Iris pigment epithelial cell (primary cell): ENCODE measurements around the gene ST3GAL5.
"Not testable (repeated sequence)": the region's sequence is repeated elsewhere in the genome, so short reads cannot be mapped to it uniquely, and the experiment has no call there.

Experiments
- DNase-seq: peaks from one replicate; pipeline ENCODE4 v3.0.0-alpha.2; 2011; ENCODE audit warnings: low read depth

Gene ST3GAL5

GRCh38 chr2:85834466-85834865, 54.3 kb downstream of the ST3GAL5 start:
- DNase-seq: peak; percentile 10

- no peak for DNase-seq
Measured at GRCh38 chr2:85831735-85832134, 57.1 kb downstream of the ST3GAL5 start.

DNA sequence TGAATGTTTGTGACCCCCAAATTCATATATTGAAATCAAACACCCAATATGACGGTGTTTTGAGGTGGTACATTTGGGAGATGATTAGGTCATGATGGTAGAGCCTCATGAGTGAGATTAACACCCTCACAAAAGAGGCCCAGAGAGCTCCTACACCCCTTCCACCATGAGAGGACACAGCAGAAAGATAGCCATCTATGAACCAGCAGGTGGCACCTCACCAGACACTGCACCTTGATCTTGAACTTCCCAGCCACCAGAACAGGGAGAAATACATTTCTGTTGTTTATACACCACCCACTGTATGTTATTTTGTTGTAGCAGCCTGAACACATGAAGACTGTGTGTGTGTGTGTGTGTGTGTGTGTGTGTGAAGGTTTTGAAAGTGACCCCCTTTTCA, 58.1 kb downstream of the ST3GAL5 start:
- DNase-seq: no peak

DNA sequence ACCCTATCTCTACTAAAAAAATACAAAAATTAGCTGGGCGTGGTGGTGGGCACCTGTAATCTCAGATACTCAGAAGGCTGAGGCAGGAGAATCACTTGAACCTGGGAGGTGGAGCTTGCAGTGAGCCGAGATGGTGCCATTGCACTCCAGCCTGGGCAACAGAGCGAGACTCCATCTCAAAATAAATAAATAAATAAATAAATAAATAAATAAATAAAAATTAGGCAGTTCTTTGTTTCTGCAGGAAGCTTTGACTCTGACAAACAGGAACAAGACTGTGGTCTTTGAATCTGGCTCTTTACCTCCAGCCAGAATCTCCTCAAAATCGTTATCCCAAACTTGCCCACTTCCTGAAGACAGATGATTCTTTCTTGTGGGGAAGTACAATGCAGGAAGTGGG, 59.4 kb downstream of the ST3GAL5 start:
- not testable (repeated sequence) for DNase-seq

- no peak for DNase-seq
Measured at GRCh38 chr2:85828725-85829124, 60.1 kb downstream of the ST3GAL5 start.

DNA sequence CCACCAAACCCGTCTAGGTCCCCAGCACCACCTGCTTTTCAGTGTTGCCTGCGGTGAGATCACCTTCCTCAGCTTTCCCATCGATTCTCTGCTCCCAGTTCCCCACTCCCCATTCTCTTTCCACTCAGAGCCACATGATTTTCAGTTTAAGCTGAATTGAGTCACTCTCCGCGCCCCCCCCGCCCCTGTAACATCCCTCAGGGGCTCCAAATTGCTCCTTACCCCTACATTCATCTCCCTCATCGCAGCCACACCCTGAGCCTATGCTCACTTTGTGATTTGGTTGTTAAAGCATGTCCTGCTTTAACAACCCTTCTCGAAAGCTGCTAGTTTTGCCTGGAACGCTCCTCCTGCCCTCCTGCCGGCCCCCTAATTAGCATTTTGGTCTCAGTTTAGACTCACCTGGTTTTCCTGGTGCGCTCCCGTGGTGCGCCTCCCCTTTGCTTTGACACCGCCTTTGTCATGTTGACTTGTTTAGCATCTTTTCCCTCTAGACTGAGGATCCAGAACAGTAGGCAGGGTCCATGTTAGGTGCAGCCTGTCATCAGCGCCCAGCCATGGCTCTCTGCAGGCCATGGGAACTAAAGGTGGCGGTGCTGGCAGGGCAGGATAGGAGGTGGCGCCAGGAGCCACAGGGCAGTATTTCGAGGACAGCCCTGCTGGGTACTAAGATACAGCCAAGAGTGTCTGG, 60.8 kb downstream of the ST3GAL5 start:
- no peak for DNase-seq

DNA sequence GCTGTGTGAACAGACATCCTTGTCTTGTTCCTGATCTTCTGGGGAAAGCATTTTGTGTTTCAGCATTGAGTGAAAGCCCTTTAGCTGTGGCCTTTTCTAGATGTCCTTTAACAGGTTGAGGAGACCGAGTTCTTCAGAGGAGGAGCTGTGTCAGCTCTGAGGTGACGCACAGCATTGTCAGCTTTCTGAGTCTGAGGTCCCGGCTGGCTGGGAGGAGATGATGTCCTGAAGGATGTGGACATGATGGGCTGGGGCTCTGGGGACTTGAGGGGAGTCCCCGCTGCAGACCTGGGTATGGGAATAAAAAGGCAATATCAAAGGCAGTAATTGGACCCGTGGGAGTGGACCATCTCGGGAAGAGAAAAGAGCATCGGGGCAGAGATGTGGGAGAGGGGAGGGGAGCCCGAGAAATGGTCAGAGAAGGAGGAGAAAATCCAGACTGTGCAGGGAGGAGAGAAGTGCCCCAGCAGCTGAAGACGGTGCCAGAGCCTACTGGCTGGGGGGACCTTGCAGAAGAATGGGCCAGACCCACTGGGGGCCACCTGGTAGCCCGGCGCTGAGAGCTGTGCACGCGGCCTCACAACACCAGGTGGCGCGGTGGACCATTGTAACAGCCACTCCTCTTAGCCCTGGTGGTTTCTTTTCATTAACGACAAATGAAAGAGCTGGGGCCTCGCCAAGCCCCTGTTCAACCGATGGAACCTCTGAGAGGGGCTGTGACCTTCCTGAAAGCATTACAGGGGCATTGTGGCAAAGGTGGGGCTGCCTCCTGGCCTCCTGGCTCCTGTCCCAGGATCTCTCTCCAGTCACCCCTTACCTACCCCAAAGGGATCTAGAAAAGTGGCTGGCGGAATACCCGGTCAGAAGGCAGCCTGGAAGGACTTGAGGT, 61.6 kb downstream of the ST3GAL5 start:
- DNase-seq: peak; percentile 46

DNA sequence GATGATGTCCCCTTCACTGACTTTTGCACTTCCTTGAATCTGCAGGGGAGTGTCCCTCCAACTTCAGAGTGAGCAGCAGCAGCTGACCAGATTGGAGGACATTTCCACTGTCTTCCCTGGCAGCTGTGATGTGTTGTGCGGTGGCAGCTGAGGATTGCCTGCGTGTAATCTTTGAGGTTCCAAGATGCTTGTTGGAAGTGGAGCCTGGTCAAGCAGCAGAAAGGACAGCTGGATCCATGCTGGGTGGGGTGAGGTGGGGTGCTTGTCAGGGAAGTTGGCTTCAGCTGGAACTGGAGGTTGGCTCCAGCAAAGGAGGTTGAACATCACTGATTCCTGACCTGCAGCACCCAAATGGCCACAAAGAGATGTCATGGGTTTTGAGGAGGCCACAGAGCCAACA, 64.8 kb downstream of the ST3GAL5 start:
- DNase-seq: no peak

DNA sequence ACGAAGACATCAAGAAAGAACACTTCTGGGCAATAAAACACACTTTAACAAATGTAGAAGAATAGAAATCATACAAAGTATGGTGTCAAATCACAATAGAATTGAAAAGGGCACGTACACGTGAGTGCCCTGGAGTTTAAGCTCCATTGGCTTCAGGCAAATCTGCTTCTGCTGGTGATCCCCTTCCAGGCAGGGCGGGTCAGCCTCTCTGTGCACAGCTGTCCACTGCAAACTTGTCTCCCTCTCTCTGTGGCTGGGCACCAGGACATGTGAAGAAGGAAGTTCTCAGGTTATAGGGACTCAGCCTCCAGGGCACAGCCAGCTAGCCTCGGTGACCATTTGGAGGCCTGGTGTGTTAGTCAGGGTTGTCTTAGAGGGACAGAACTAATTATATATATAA, 66.0 kb downstream of the ST3GAL5 start:
- no peak for DNase-seq

GRCh38 chr2:85819811-85820510, 68.8 kb downstream of the ST3GAL5 start:
- no peak for DNase-seq

DNA sequence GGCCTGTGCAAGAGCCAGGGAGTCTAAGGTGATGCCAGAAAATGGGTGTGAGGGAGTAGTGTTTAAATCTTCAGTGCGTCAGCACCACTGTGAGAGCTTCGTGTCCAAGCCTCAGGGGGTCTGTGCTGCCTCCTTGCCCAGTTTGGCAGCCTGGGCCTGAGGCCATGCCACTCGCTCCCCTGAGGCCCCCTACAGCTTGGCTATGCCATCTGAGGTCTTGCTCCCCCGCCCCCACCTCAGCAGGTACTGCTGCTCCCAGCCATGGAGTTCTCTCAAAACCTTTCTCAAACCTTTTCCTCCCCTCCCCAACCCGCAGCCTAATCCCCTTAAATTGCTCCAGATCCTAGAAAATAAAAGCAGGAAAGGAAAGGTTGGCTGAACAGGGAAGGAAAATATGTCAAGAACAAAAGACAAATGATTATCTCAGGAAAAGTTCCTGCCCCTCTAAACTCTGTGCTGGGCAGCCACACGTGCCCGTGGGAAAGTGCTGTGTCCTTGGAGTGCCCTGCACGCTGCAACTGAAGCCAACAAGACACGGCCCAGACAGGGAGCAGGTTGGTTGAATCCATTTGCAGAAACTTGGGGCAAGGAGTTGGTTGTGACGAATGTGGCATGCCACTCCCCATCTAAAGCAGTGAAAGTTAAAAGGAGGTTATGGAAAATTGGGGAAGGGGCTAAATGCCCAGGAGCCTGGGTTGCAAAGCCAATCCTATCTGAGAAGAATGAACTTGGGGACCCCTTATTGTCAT, 73.8 kb downstream of the ST3GAL5 start:
- no peak for DNase-seq

- DNase-seq: peak; percentile 81
Measured at GRCh38 chr2:85813982-85814801, 74.6 kb downstream of the ST3GAL5 start.

- no peak for DNase-seq
Measured at GRCh38 chr2:85813211-85813981, 75.4 kb downstream of the ST3GAL5 start.

- no peak for DNase-seq
Measured at GRCh38 chr2:85812094-85812735, 76.6 kb downstream of the ST3GAL5 start.

- peak; percentile 48 for DNase-seq
Measured at GRCh38 chr2:85811180-85812093, 77.4 kb downstream of the ST3GAL5 start.

DNA sequence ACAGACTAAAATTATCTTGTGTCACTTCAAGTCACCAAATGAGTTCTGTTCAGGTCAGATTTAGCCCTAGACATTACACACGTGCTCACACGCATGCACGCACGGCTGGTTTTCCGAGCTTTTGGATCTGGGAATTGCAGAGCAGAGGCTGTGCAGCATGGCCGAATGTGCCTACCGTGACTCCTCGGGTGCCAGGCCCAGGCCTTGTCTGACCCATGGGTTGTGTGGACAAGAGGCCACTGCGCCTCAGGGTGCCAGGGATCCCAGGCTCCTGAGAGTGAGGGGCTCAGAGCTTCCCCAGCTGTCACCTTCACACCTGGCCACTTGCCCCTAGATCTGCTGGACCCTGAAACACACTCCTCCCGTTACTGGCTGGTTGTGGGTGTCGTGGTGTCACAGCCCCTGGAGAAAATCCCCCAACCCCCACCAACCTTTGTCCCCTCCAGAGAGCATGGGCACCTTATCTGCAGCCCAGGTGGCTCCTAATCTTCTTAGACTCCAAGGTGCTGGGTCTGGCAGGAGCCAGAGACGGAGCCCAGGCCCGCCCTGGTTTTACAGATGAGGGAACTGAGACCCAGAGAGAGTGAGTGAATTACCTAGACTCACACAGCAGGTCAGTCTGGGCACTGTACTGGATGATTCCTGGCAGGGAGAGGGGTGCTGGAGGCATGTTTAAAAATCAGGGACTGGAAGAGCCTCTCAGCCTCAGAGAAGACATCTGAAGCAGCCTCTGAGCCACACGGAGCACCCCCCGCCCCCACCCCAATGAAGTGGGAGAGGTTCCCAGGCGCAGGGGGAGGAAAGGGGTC, 78.2 kb downstream of the ST3GAL5 start:
- DNase-seq: peak; percentile 12

GRCh38 chr2:85807756-85808155, 81.0 kb downstream of the ST3GAL5 start:
- DNase-seq: no peak
